Muscle of leg (tissue), 11 donors: ENCODE results near the gene PROS1. TPM values are rescaled to one million over a fixed set of nuclear protein-coding genes. Genes with fewer than 3 reads are reported as not detected.
"Not testable (repeated sequence)": the region's sequence is repeated elsewhere in the genome, so short reads cannot be mapped to it uniquely, and the experiment has no call there.

ENCODE experiments used
- DNase-seq: peaks from one replicate; pipeline ENCODE4 v3.0.0; 2013
- H3K27ac ChIP-seq: one replicate; pipeline ENCODE4 v1.5.1; 2013; ENCODE audit warnings: mild to moderate bottlenecking, low read length, control low read depth
- H3K27me3 ChIP-seq: one replicate; pipeline ENCODE4 v1.6.1; 2013; ENCODE audit warnings: low read length; ENCODE audit not compliant: control insufficient read depth, insufficient read depth
- H3K36me3 ChIP-seq: one replicate; pipeline ENCODE4 v1.6.1; 2013; ENCODE audit warnings: low read length; ENCODE audit not compliant: control insufficient read depth, insufficient read depth
- H3K4me1 ChIP-seq: one replicate; pipeline ENCODE4 v1.6.1; 2013; ENCODE audit warnings: low read length; ENCODE audit not compliant: control insufficient read depth, insufficient read depth
- H3K4me3 ChIP-seq: one replicate; pipeline ENCODE4 v1.5.1; 2013; ENCODE audit warnings: low read length, control low read depth
- H3K9me3 ChIP-seq: replicated peaks from 2 replicates; pipeline ENCODE4 v1.6.1; 2013; ENCODE audit warnings: low read depth, low read length; ENCODE audit not compliant: control insufficient read depth
- WGBS: methylation state at CpG from one replicate; pipeline ENCODE4 v1.1.5; 2013; ENCODE audit warnings: missing lambda C conversion rate; ENCODE audit not compliant: insufficient coverage; 5-methylcytosine and 5-hydroxymethylcytosine counted together
- polyA plus RNA-seq, 8 donors: library from polyadenylated mRNA; unstranded; fragments of 120-200 nt; gene quantifications; one replicate each; pipeline versions ENCODE4 v1.2.1 to v1.2.3, GENCODE V29; 2013; ENCODE audit warnings: inconsistent platforms in 1 of 8, low replicate concordance in 1 of 8; ENCODE audit not compliant: insufficient read length in 8 of 8, insufficient read depth in 1 of 8
- total RNA-seq: library from RNA; stranded (reverse); fragments of 120-200 nt; gene quantifications from one replicate; pipeline ENCODE4 v1.2.4, GENCODE V29; 2013

Gene PROS1
- total and polyA plus RNA-seq, 9 donors, result 21.0 to 33.8 (median 23.6) TPM

DNA sequence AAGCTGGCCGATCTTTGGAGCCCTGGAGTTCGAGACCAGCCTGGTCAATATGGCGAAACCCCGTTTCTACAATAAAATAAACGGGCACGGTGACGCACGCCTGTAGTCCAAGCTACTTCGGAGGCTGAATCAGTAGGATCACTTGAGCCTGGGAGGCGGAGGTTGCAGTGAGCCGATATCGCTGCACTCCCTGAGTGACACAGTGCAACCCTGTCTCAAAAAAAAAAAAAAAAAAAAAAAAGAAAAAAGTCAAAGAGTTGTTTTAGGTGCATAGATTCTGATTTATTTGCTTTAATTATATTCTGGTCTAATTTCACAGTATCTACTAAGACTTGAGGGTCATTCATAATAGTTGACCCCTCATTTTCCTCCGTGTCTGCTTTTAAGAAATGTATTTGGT, 8.0 kb upstream of the PROS1 start:
- Histone ChIP-seq H3K4me3 (no peak overlapping the region), H3K36me3 (no peaks in the 10 kb centered on the region), H3K27ac (no peak overlapping the region), H3K4me1 (peaks cover 5% of the 10 kb centered on the region), H3K9me3 (no peaks in the 10 kb centered on the region), H3K27me3 (no peaks in the 10 kb centered on the region)
- 97% methylated on average over 9 of the region's 13 CpGs for WGBS
- DNase-seq, result no peak

DNA sequence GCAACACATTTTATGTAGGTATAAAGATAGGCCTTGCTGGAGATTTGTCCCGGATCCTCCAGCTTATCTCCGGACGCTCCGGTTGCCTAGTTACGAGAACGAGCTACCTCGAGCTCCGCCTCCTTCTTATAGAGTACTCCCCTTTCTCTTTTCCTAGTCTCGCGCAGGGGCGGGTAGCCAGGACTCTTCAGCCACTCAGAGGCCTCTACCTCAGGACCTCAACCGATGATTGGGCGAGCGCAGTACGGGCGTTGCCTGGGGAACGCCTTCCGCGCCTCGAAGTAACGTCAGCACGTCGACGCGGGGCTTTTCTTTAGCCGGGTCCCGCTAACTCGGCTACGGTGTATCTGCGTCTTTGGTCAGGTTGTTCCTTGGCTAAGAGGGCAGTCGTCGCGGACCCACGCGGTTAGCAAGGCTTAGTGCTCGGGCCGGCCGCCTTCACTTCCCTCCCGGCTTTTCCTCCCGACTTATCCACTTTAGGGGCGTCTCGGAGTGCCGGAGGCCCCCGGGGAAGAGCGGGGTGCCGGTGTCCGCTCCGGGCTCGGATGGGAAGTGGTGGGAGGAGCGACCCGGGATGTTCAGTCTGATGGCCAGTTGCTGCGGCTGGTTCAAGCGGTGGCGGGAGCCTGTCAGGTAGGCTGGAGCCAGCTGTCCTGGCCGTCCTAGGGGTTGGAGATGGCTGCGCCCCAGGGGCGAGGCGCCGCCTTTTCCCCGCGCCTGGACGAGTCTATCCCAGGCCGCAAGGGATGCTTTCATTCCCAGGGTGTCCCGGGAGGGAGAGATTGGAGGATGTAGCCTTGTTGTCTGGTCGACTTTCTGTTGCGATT, 6.4 kb upstream of the PROS1 start, which contains the start of gene ARL13B:
ARL13B (plus strand) TSS at position 306 of the 827 bp plus-strand sequence; CDS start at position 575, 269 bp downstream.
- H3K4me3 ChIP-seq, result peak within 1 kb of the TSS; percentile 96
- under 1% methylated on average over 58 of the region's 66 CpGs for WGBS
- H3K27ac ChIP-seq, result peak within 1 kb of the TSS; percentile 98
- H3K36me3 ChIP-seq, result no peaks in the 10 kb centered on the region
- no peaks in the 10 kb centered on the region for H3K27me3 ChIP-seq
- H3K4me1 ChIP-seq, result peaks cover 5% of the 10 kb centered on the region
- H3K9me3 ChIP-seq, result no peaks in the 10 kb centered on the region
- peak; percentile 100 for DNase-seq

- WGBS, result no CpG with 5 or more reads among the region's 1 CpG
These were observed 3.7 kb downstream of the PROS1 start for GRCh38 chr3:93969997-93970396.

DNA sequence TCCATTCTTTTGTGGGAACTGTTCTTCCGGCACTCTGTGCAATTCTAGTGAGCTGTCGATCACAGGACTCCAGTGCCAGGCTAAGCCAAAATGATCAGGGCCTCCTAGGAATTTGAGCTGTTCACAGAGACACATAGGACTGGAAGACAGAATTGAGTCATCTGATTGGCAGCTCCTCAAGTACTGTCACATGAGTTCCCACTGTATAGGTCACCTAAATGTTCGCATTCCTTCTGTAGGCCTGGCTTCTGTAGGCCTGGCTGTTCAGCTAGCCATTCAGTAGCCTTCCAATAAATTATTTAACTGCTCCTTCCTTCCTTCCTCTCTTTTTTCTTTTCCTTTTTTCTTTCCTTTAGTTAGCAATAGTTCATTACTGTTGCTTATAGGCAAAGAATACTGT, 4.3 kb downstream of the PROS1 start:
- H3K9me3 ChIP-seq, result no peaks in the 10 kb centered on the region
- H3K27ac ChIP-seq, result no peak overlapping the region
- no peak for DNase-seq
- no peaks in the 10 kb centered on the region for H3K36me3 ChIP-seq
- no peak overlapping the region for H3K4me3 ChIP-seq
- peaks cover 3% of the 10 kb centered on the region for H3K4me1 ChIP-seq
- WGBS, result 0% methylated on average over 1 of the region's 3 CpGs
- H3K27me3 ChIP-seq, result no peaks in the 10 kb centered on the region

More at GRCh38 chr3:93969997-93970396, 3.7 kb downstream of the PROS1 start:
- no peak for DNase-seq
- Histone ChIP-seq H3K4me3 (no peak overlapping the region), H3K9me3 (no peaks in the 10 kb centered on the region), H3K27me3 (no peaks in the 10 kb centered on the region), H3K36me3 (no peaks in the 10 kb centered on the region), H3K4me1 (peaks cover 3% of the 10 kb centered on the region), H3K27ac (no peak overlapping the region)

DNA sequence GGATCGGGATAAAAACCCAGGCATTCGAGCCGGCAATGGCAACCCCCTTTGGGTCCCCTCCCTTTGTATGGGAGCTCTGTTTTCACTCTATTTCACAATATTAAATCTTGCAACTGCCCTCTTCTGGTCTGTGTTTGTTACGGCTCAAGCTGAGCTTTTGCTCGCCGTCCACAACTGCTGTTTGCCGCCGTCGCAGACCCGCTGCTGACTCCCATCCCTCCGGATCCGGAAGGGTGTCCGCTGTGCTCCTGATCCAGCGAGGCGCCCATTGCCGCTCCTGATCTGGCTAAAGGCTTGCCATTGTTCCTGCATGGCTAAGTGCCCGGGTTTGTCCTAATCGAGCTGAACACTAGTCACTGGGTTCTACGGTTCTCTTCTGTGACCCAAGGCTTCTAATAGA, 8.6 kb downstream of the PROS1 start:
- H3K9me3 ChIP-seq, H3K27me3 ChIP-seq, H3K36me3 ChIP-seq, DNase-seq, H3K27ac ChIP-seq, H3K4me3 ChIP-seq, H3K4me1 ChIP-seq: not testable (repeated sequence)
- 97% methylated on average over 19 of the region's 19 CpGs for WGBS

DNA sequence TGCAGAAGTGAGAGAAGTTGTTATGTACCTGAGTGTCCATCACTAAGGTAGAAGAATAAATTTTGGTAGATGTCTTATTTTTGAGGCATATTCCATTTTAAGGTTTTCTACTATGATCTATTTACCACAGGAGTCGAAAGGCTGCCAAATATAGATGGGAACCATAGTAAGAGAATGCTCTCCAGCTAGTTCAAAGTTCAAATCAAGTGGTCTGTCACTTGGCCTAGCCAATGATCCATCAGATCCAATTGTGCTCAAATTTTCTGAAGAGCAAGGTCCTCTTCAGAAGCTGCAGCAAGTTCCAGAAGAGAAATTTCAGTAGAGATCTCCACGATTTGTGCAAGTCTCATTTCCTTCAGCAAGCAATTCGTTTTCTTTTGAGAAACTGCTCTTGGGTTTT, 10.9 kb downstream of the PROS1 start:
- Histone ChIP-seq H3K4me1 (peaks cover 4% of the 10 kb centered on the region), H3K9me3 (no peaks in the 10 kb centered on the region), H3K27me3 (no peaks in the 10 kb centered on the region), H3K36me3 (no peaks in the 10 kb centered on the region), H3K27ac (no peak overlapping the region), H3K4me3 (no peak overlapping the region)
- DNase-seq, result no peak
- WGBS, result no CpG with 5 or more reads among the region's 3 CpGs

GRCh38 chr3:93961489-93961888, 12.2 kb downstream of the PROS1 start:
- no peaks in the 10 kb centered on the region for H3K9me3 ChIP-seq
- no peaks in the 10 kb centered on the region for H3K27me3 ChIP-seq
- no CpG with 5 or more reads among the region's 1 CpG for WGBS

DNA sequence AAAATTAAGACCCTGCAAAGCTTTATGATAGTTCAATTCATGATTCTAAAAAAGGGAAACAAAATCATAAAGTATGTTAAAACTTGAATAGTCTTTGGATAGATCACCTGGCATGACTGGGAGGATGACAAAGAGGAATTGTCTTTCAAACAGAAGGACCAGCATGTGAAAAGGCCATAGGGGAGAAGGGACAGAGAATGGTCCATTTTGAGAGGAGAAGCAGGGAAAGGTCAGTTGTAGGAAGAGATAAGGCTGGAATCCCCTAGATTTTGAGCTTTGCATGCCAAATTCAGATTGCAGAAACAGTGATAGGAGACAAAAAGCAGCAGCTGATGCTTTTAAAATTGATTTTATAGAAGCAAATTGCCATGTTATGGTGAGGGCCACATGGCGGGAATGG, 12.7 kb downstream of the PROS1 start:
- no peak overlapping the region for H3K4me3 ChIP-seq
- H3K27ac ChIP-seq, result no peak overlapping the region
- H3K36me3 ChIP-seq, result no peaks in the 10 kb centered on the region
- H3K4me1 ChIP-seq, result peaks cover 4% of the 10 kb centered on the region
- DNase-seq, result peak; percentile 12
- H3K9me3 ChIP-seq, result no peaks in the 10 kb centered on the region
- H3K27me3 ChIP-seq, result no peaks in the 10 kb centered on the region
- no CpG with 5 or more reads among the region's 1 CpG for WGBS

More at GRCh38 chr3:93961489-93961888, 12.2 kb downstream of the PROS1 start:
- H3K36me3 ChIP-seq, result no peaks in the 10 kb centered on the region
- peaks cover 4% of the 10 kb centered on the region for H3K4me1 ChIP-seq
- H3K4me3 ChIP-seq, result no peak overlapping the region
- peak; percentile 41 for DNase-seq
- no peak overlapping the region for H3K27ac ChIP-seq

DNA sequence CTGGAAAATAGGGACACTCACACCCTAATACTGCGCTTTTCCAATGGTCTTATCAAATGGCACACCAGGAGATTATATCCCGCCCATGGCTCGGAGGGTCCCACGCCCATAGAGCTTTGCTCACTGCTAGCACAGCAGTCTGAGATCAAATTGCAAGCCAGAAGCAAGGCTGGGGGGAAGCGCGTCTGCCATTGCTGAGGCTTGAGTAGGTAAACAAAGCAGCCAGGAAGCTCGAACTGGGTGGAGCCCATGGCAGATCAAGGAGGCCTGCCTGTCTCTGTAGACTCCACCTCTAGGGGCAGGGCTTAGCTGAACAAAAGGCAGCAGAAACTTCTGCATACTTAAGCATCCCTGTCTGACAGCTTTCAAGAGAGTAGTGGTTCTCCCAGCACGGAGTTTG, 23.7 kb downstream of the PROS1 start:
- not testable (repeated sequence) for H3K27me3 ChIP-seq, H3K9me3 ChIP-seq, H3K27ac ChIP-seq, H3K4me3 ChIP-seq, DNase-seq, H3K36me3 ChIP-seq, H3K4me1 ChIP-seq
- WGBS, result 91% methylated on average over 8 of the region's 8 CpGs

DNA sequence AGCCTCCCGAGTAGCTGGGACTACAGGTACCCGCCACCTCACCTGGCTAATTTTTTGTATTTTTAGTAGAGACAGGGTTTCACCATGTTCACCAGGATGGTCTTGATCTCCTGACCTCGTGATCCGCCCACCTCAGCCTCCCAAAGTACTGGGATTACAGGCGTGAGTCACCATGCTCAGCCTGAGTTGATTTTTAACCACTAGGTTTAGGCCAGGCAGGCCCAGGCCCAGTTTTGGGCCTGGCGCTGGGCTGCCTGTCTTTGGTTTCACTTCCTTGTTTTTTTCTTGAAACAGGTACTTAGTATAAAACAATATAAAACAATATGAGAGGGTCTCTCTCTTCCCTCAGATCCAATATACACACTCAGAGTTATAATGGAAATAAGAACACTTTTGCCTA, 36.2 kb downstream of the PROS1 start:
- not testable (repeated sequence) for H3K4me1 ChIP-seq, H3K36me3 ChIP-seq, H3K9me3 ChIP-seq, H3K27ac ChIP-seq, H3K4me3 ChIP-seq, H3K27me3 ChIP-seq, DNase-seq
- no CpG with 5 or more reads among the region's 6 CpGs for WGBS
